Activated naive CD8-positive, alpha-beta T cell treated with anti-CD3 and anti-CD28 coated beads, Interleukin-2, amount 50 U/mL, for 24 hours (primary cell): Measurements from ENCODE around the gene DTD1.
A peak's percentile ranks its signal among the peaks of the same experiment; 100 is the strongest.

Experiments used
- ATAC-seq: fragments of 150-1000 bp; cut with Tn5 transposase; one replicate; pipeline ENCODE4 v1.10.0; 2021
- DNase-seq: peaks from one replicate; pipeline ENCODE4 v3.0.0; 2021
- H3K27ac Mint-ChIP-seq: one replicate; pipeline ENCODE4 v1.8.0; 2021; ENCODE audit warnings: mild to moderate bottlenecking, mixed read lengths
- H3K27me3 Mint-ChIP-seq: one replicate; pipeline ENCODE4 v1.8.0; 2021; ENCODE audit warnings: mixed read lengths
- H3K36me3 Mint-ChIP-seq: one replicate; pipeline ENCODE4 v1.8.0; 2021; ENCODE audit warnings: low read depth, mixed read lengths
- H3K4me1 Mint-ChIP-seq: one replicate; pipeline ENCODE4 v1.8.0; 2021; ENCODE audit warnings: mixed read lengths
- H3K4me3 Mint-ChIP-seq: one replicate; pipeline ENCODE4 v1.8.0; 2021; ENCODE audit warnings: mild to moderate bottlenecking, moderate library complexity, mixed read lengths
- H3K9me3 Mint-ChIP-seq: one replicate; pipeline ENCODE4 v1.8.0; 2021; ENCODE audit warnings: mixed read lengths

The DTD1 gene

GRCh38 chr20:18632196-18632789, 44.4 kb downstream of the DTD1 start:
- H3K9me3 Mint-ChIP-seq = no peaks in the 10 kb centered on the region
- peaks cover 12% of the 10 kb centered on the region for H3K36me3 Mint-ChIP-seq
- H3K4me3 Mint-ChIP-seq = no peak overlapping the region
- peak; percentile 66 for DNase-seq
- no peaks in the 10 kb centered on the region for H3K27me3 Mint-ChIP-seq
- peak; percentile 94 for ATAC-seq
- H3K4me1 Mint-ChIP-seq = no peaks in the 10 kb centered on the region
- no peak overlapping the region for H3K27ac Mint-ChIP-seq

GRCh38 chr20:18633411-18633810, 45.6 kb downstream of the DTD1 start:
- DNase-seq = no peak
- H3K27ac Mint-ChIP-seq = no peak overlapping the region
- no peaks in the 10 kb centered on the region for H3K27me3 Mint-ChIP-seq
- ATAC-seq = no peak
- H3K4me3 Mint-ChIP-seq = no peak overlapping the region
- H3K4me1 Mint-ChIP-seq = peaks cover 2% of the 10 kb centered on the region
- H3K9me3 Mint-ChIP-seq = no peaks in the 10 kb centered on the region
- peaks cover 16% of the 10 kb centered on the region for H3K36me3 Mint-ChIP-seq

- no peaks in the 10 kb centered on the region for H3K9me3 Mint-ChIP-seq
- H3K27ac Mint-ChIP-seq = no peak overlapping the region
Observed at GRCh38 chr20:18634501-18634900, 46.6 kb downstream of the DTD1 start.

DNA sequence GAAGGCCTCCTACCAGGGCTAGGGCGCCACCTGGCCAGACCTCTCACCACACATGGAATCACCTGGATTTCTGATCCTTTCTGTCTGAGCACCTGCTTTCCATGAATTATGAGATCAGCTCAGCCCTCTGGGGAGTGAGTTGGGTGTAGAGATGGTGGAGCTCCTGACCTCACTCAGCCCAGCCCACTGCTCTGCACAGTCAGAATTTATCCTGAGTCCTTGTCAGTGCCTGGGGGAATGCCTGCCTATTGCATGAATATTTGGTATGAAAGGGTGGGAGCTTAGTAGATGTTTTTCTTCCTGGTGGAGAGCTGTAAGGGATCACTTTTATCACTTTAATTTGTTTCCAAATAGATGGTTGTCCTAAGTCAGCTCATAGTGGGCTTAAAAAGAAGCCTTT, 47.5 kb downstream of the DTD1 start:
- Mint-ChIP-seq H3K27me3 (no peaks in the 10 kb centered on the region), H3K27ac (no peak overlapping the region), H3K4me1 (peaks cover 6% of the 10 kb centered on the region), H3K36me3 (peaks cover 16% of the 10 kb centered on the region), H3K4me3 (no peak overlapping the region), H3K9me3 (no peaks in the 10 kb centered on the region)
- no peak for DNase-seq
- no peak for ATAC-seq

More at GRCh38 chr20:18634501-18634900, 46.6 kb downstream of the DTD1 start:
- no peak overlapping the region for H3K4me3 Mint-ChIP-seq
- ATAC-seq = no peak
- no peak for DNase-seq
- H3K27me3 Mint-ChIP-seq = no peaks in the 10 kb centered on the region
- peaks cover 6% of the 10 kb centered on the region for H3K4me1 Mint-ChIP-seq
- peaks cover 18% of the 10 kb centered on the region for H3K36me3 Mint-ChIP-seq

- peaks cover 6% of the 10 kb centered on the region for H3K4me1 Mint-ChIP-seq
- H3K4me3 Mint-ChIP-seq = no peak overlapping the region
- H3K27me3 Mint-ChIP-seq = no peaks in the 10 kb centered on the region
- DNase-seq (no peak), ATAC-seq (no peak)
- H3K36me3 Mint-ChIP-seq = peaks cover 13% of the 10 kb centered on the region
- H3K27ac Mint-ChIP-seq = no peak overlapping the region
- no peaks in the 10 kb centered on the region for H3K9me3 Mint-ChIP-seq
Observed at GRCh38 chr20:18637224-18637623, 49.4 kb downstream of the DTD1 start.

DNA sequence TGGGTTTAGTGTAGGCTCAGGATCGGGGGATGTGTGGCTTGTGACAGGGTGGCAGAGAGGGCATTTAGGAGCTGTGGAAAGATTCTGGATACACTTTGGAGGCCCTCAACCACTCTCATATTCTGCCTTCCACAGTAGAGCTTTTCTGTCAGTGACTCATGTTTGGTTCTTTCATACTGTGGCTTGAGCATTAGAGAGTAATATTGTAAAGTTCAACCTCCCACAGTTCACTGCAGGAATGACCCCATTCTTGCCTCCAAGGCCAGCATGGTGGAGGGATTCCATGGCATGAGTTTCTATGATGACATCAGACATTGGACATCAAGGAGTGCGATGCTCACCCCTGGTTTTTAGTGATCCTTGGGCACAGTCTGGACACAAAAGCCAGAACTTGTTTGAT, 50.9 kb downstream of the DTD1 start:
- H3K27ac Mint-ChIP-seq = peak overlapping the region; percentile 23

GRCh38 chr20:18639501-18639979, 51.7 kb downstream of the DTD1 start:
- Mint-ChIP-seq H3K9me3 (no peaks in the 10 kb centered on the region), H3K4me3 (no peak overlapping the region), H3K36me3 (peaks cover 23% of the 10 kb centered on the region), H3K4me1 (peaks cover 6% of the 10 kb centered on the region), H3K27me3 (no peaks in the 10 kb centered on the region), H3K27ac (no peak overlapping the region)
- no peak for ATAC-seq
- DNase-seq = no peak

More for the DNA sequence above, 50.9 kb downstream of the DTD1 start:
- H3K9me3 Mint-ChIP-seq = no peaks in the 10 kb centered on the region
- H3K36me3 Mint-ChIP-seq = peaks cover 23% of the 10 kb centered on the region
- H3K27me3 Mint-ChIP-seq = no peaks in the 10 kb centered on the region
- ATAC-seq = peak; percentile 46
- no peak for DNase-seq
- H3K4me1 Mint-ChIP-seq = peaks cover 6% of the 10 kb centered on the region
- H3K4me3 Mint-ChIP-seq = no peak overlapping the region

DNA sequence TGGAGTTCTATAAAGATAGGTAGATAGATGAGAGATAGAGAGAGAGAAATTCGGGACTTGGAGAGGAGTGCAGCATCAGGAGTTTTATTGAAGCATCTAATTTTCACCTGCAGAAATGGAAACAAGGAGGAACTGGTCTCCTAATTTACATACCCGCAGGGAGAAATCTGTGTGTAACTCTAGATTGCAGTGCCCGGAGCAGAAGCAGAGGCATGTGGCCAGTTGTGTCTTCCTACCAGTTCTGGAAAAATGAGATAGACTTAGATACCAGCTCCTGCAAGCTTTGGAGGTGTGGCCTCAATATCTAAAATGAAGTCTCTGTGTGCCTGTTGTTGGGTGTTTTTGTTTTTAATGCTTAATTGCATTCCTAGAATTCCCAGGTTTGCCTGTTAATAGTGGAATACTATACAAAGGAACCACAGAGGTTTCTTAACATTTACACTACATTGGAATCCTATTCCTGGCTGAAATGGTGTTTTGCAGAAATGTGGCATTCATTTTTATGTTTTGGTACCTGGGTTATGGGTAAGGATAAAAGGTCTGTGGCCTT, 57.4 kb downstream of the DTD1 start:
- Mint-ChIP-seq H3K4me3 (no peak overlapping the region), H3K27me3 (no peaks in the 10 kb centered on the region), H3K4me1 (peaks cover 4% of the 10 kb centered on the region)

GRCh38 chr20:18645851-18646250, 58.0 kb downstream of the DTD1 start:
- H3K4me3 Mint-ChIP-seq = no peak overlapping the region
- no peak for ATAC-seq

More for the DNA sequence above, 57.4 kb downstream of the DTD1 start:
- Mint-ChIP-seq H3K36me3 (peaks cover 13% of the 10 kb centered on the region), H3K9me3 (no peaks in the 10 kb centered on the region), H3K27ac (no peak overlapping the region)
- no peak for DNase-seq
- no peak for ATAC-seq

DNA sequence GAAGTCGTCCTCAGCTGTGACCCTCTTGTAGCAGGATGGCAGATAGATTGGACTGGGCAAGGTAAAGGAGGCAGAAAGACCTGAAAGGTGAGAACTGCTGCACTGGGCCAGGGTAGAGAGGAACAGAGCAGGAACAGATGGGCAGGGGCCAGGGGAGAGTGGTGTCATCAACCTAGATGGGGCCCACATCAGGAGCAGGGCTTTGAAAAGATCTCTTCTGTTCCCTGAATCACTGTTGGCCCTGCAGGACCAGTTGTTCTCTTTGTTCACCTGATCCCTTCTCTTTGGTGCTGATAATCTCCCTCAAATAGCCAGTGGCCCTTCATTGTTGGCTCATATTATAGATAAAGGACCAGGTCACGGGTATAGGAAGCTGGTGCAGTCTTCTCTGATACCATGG, 59.9 kb downstream of the DTD1 start:
- ATAC-seq (no peak), DNase-seq (no peak)
- peaks cover 4% of the 10 kb centered on the region for H3K4me1 Mint-ChIP-seq
- H3K4me3 Mint-ChIP-seq = no peak overlapping the region
- H3K27me3 Mint-ChIP-seq = no peaks in the 10 kb centered on the region
- no peaks in the 10 kb centered on the region for H3K9me3 Mint-ChIP-seq
- no peak overlapping the region for H3K27ac Mint-ChIP-seq
- H3K36me3 Mint-ChIP-seq = peaks cover 9% of the 10 kb centered on the region

More at GRCh38 chr20:18645851-18646250, 58.0 kb downstream of the DTD1 start:
- H3K4me1 Mint-ChIP-seq = peaks cover 4% of the 10 kb centered on the region
- peaks cover 13% of the 10 kb centered on the region for H3K36me3 Mint-ChIP-seq
- DNase-seq = no peak
- H3K27ac Mint-ChIP-seq = no peak overlapping the region
- no peaks in the 10 kb centered on the region for H3K27me3 Mint-ChIP-seq
- H3K9me3 Mint-ChIP-seq = no peaks in the 10 kb centered on the region

- no peak for DNase-seq
- H3K36me3 Mint-ChIP-seq = peaks cover 3% of the 10 kb centered on the region
- H3K4me1 Mint-ChIP-seq = peaks cover 4% of the 10 kb centered on the region
- no peaks in the 10 kb centered on the region for H3K27me3 Mint-ChIP-seq
- ATAC-seq = no peak
- H3K4me3 Mint-ChIP-seq = no peak overlapping the region
- no peak overlapping the region for H3K27ac Mint-ChIP-seq
- no peaks in the 10 kb centered on the region for H3K9me3 Mint-ChIP-seq
Observed at GRCh38 chr20:18650224-18650623, 62.4 kb downstream of the DTD1 start.

GRCh38 chr20:18653736-18654447, 66.0 kb downstream of the DTD1 start:
- Mint-ChIP-seq H3K4me1 (peaks cover 4% of the 10 kb centered on the region), H3K27me3 (no peaks in the 10 kb centered on the region), H3K4me3 (no peak overlapping the region), H3K36me3 (peaks cover 3% of the 10 kb centered on the region), H3K9me3 (no peaks in the 10 kb centered on the region), H3K27ac (no peak overlapping the region)
- no peak for DNase-seq
- no peak for ATAC-seq

GRCh38 chr20:18654448-18654773, 66.6 kb downstream of the DTD1 start:
- Mint-ChIP-seq H3K27ac (no peak overlapping the region), H3K4me3 (no peak overlapping the region), H3K27me3 (no peaks in the 10 kb centered on the region), H3K36me3 (peaks cover 3% of the 10 kb centered on the region), H3K9me3 (no peaks in the 10 kb centered on the region), H3K4me1 (peaks cover 4% of the 10 kb centered on the region)
- no peak for DNase-seq
- ATAC-seq = no peak

DNA sequence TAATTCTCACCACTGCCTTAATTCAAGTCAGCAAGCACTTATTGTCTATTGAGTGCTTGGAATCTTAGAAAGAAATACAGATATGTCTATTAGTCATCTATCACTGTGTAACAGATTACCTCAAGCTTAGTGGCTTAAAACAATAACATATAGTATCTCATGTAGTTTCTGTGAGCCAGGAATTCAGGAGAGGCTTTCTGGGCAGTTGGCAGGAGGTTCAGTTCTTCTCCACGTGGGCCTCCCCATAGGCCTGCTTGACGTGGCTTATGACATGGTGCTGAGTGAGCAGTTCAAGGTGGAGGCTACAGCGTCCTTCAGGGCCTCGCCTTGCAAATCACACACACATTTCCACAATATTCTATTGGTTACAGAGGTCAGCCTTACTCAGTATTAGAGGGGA, 69.7 kb downstream of the DTD1 start:
- Mint-ChIP-seq H3K27ac (no peak overlapping the region), H3K9me3 (no peaks in the 10 kb centered on the region), H3K36me3 (peaks cover 3% of the 10 kb centered on the region), H3K4me1 (no peaks in the 10 kb centered on the region), H3K27me3 (no peaks in the 10 kb centered on the region), H3K4me3 (no peak overlapping the region)
- no peak for DNase-seq
- ATAC-seq = no peak
